ENCODE results near the gene FNDC3A.
"Not testable (repeated sequence)": the region's sequence is repeated elsewhere in the genome, so short reads cannot be mapped to it uniquely, and the experiment has no call there.

FNDC3A gene

DNA sequence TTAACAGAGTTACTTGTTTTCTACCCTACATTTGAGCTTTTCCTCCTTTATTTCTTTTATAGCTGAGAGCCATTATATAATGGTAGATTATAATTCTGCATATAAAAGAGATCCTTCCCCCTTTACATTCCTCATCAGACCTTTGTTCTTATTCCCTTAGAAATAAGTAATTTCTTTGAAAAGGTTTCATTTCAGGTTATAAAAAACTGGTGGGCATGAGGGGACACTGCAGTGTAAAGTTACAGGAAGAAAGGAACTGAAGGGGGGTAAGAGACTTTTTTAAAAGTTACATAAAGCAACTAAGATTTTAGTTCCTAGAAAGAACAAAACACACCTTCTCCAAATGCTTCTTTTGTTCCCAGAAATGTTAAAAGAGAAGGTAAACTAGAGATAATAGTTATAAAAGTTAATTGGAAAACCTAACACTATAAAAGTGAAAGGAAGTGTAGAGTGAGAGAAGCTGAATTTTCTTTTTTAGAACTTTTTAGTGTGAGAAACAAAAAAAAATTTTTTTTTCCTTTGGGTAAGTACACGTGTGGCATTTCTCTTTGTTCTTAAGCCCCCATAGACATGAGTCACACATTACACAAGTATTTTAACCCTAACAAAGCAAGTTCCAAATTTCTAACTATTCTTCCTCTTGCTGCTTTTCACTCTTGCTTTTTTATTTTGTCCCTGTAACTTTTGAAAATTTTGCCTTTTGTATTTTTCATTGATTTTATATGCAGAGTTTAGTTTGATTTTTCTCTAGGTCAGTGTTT, 138.0 kb downstream of the FNDC3A start:
- TF ChIP-seq, protein P1, sequence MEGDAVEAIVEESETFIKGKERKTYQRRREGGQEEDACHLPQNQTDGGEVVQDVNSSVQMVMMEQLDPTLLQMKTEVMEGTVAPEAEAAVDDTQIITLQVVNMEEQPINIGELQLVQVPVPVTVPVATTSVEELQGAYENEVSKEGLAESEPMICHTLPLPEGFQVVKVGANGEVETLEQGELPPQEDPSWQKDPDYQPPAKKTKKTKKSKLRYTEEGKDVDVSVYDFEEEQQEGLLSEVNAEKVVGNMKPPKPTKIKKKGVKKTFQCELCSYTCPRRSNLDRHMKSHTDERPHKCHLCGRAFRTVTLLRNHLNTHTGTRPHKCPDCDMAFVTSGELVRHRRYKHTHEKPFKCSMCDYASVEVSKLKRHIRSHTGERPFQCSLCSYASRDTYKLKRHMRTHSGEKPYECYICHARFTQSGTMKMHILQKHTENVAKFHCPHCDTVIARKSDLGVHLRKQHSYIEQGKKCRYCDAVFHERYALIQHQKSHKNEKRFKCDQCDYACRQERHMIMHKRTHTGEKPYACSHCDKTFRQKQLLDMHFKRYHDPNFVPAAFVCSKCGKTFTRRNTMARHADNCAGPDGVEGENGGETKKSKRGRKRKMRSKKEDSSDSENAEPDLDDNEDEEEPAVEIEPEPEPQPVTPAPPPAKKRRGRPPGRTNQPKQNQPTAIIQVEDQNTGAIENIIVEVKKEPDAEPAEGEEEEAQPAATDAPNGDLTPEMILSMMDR (IDR thresholded peaks at IDR 0.05; ENCODE audit: low read depth, low read length): no peak
- Histone ChIP-seq H3K9me3 (no peaks in the 10 kb centered on the region), H3K4me3 (ENCODE audit: low read depth, low read length) (no peak overlapping the region), H3K36me3 (peaks cover 31% of the 10 kb centered on the region), H3K4me1 (no peaks in the 10 kb centered on the region), H3K27me3 (no peaks in the 10 kb centered on the region)
- DNase-seq: no peak

DNA sequence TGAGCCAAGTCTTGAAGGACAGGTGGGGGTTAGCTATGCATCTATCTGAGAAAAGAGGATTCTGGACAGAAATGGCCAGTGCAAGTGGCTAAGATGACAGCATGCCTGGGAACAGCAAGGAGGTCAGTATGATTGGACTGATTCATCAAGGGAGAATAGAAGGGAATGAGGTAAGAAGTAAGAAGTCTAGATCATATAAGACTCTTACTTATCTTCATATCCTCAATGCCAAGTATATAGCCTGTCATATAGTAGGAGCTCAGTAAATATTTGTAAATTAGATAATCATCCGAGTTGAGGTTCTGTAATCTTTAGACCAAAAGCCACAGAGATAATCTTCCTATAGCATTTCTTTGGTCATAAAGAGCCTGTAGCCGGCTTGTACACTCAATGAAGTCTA, 141.2 kb downstream of the FNDC3A start:
- Histone ChIP-seq H3K9me3 (no peaks in the 10 kb centered on the region), H3K36me3 (peaks cover 59% of the 10 kb centered on the region), H3K27me3 (no peaks in the 10 kb centered on the region), H3K4me1 (no peaks in the 10 kb centered on the region), H3K4me3 (ENCODE audit: low read depth, low read length) (no peak overlapping the region)
- no peak for DNase-seq
- TF ChIP-seq, protein P1 (IDR thresholded peaks at IDR 0.05; ENCODE audit: low read depth, low read length): no peak

DNA sequence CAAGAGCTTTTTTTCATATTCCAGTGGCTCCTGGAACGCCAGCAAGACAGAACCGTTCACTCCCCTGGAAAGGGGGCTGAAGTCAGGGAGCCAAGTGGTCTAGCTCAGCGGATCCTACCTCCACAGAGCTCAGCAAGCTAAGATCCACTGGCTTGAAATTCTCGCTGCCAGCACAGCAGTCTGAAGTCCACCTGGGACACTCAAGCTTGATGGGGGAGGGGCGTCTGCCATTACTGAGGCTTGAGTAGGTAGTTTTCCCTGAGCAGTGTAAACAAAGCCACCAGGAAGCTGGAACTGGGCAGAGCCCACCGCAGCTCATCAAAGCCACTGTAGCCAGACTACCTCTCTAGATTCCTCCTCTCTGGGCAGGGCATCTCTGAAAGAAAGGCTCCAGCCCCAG, 142.7 kb downstream of the FNDC3A start:
- H3K4me1 ChIP-seq; H3K27me3 ChIP-seq; H3K4me3 ChIP-seq (ENCODE audit: low read depth, low read length); DNase-seq; H3K9me3 ChIP-seq: not testable (repeated sequence)
- peaks cover 63% of the 10 kb centered on the region for H3K36me3 ChIP-seq

DNA sequence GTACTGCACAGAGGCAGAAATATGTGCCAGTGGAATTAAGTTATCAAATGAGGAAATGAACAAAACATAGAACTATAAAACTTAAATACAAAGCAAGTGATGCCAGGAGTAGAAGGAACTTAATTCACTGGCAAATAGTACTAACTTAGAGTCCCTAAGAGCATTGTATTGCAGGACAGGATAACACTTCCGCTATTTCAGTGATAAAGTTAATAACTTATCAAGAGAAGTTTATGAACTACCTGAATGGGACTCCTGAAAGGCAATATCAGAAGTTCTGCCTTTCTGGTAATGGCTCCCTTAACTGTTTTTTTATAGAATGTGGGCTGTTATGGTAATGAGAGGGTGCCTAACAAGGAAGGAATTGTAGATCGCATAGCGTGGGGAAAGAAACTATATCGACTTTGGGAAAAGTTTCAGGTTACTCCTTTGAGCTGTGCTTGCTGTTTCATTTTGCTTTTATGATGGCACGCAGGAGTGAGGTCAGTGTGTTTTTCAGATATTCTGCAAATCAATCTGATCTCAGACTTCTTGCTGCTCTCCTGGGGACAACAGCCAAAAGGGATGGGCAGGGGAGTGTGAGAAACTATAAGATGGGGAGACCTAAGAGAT, 149.1 kb downstream of the FNDC3A start:
- H3K4me1 ChIP-seq: peaks cover 10% of the 10 kb centered on the region

DNA sequence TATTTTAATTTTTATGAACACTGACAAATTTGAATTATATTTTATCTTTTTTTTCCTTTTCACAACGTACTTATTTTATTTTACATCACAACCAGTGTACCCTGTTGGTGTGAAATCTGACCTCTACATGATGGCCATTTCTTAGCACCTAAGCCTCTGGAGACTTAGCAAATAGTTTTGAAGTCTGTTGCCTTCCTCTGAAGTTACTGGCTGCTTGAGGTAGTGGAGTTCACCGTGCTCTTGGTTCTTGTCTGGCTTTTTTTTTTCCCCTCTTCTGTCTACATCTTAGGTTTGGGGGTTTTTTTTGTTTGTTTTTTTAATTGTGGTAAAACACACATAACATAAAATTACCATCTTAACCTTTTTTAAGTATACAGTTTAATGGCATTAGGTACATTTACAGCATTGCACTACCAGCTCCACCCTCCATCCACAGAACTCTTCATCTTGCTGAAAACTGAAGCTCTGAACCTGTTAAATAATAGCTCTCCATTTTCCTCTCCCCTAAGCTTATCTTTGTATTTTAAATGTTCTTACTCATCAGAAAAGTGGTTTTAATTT, 150.3 kb downstream of the FNDC3A start:
- peaks cover 19% of the 10 kb centered on the region for H3K36me3 ChIP-seq
- DNase-seq: no peak

More for the DNA sequence above, 149.1 kb downstream of the FNDC3A start:
- Histone ChIP-seq H3K36me3 (peaks cover 20% of the 10 kb centered on the region), H3K27me3 (no peaks in the 10 kb centered on the region), H3K9me3 (no peaks in the 10 kb centered on the region), H3K4me3 (ENCODE audit: low read depth, low read length) (no peak overlapping the region)
- TF ChIP-seq, protein P1 (IDR thresholded peaks at IDR 0.05; ENCODE audit: low read depth, low read length): no peak
- no peak for DNase-seq

DNA sequence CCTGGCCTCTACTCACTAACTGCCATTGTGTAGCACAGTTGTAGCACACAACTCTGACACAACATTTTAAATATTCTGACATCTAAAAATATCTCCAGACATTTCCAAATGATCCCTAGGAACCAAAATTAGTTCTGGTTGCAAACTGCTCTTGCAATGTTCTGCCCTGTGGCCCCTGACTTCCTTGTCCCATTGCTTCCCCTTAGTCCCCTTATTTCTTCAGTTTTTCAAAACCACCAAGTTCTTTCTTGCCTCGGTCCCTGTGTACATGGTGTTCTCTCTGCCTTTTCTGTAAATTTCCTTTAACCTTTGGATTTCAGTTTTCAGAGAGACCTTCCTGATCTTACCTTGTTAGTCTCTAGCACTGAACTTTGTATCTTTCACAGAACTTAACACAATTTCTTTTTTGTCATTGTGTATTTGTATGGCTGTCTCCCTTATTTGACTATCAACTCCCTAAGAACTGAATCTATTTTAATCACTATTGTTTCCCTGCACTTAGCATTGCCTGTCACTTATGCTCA, 156.8 kb downstream of the FNDC3A start:
- DNase-seq: no peak
- Histone ChIP-seq H3K9me3 (no peaks in the 10 kb centered on the region), H3K4me1 (peaks cover 10% of the 10 kb centered on the region), H3K4me3 (ENCODE audit: low read depth, low read length) (no peak overlapping the region), H3K36me3 (peaks cover 66% of the 10 kb centered on the region), H3K27me3 (no peaks in the 10 kb centered on the region)
- TF ChIP-seq, protein P1 (IDR thresholded peaks at IDR 0.05; ENCODE audit: low read depth, low read length): no peak

More for the DNA sequence above, 150.3 kb downstream of the FNDC3A start:
- no peak overlapping the region for H3K4me3 ChIP-seq (ENCODE audit: low read depth, low read length)
- H3K27me3 ChIP-seq: no peaks in the 10 kb centered on the region
- TF ChIP-seq, protein P1 (IDR thresholded peaks at IDR 0.05; ENCODE audit: low read depth, low read length): no peak
- no peaks in the 10 kb centered on the region for H3K9me3 ChIP-seq
- peaks cover 10% of the 10 kb centered on the region for H3K4me1 ChIP-seq

Measured in BE2C (cell line).